H54 (cell line): Measurements from ENCODE around the gene PCDHGB4.
"Not testable (repeated sequence)": the region's sequence is repeated elsewhere in the genome, so short reads cannot be mapped to it uniquely, and the experiment has no call there.

ENCODE experiments used
- DNase-seq: peaks from one replicate; pipeline ENCODE4 v3.0.0; 2011; ENCODE audit warnings: low spot score, mixed read lengths; ENCODE audit not compliant: insufficient read length
- FAIRE-seq: peaks from 3 replicates; lab custom pipeline; 2011; peaks lifted over from hg19 to GRCh38; lab: Jason Lieb, UNC
- POLR2A ChIP-seq: IDR thresholded peaks from 2 replicates; pipeline ENCODE4 v1.6.1; 2011; ENCODE audit warnings: low read depth, mild to moderate bottlenecking, low read length

PCDHGB4 gene

DNA sequence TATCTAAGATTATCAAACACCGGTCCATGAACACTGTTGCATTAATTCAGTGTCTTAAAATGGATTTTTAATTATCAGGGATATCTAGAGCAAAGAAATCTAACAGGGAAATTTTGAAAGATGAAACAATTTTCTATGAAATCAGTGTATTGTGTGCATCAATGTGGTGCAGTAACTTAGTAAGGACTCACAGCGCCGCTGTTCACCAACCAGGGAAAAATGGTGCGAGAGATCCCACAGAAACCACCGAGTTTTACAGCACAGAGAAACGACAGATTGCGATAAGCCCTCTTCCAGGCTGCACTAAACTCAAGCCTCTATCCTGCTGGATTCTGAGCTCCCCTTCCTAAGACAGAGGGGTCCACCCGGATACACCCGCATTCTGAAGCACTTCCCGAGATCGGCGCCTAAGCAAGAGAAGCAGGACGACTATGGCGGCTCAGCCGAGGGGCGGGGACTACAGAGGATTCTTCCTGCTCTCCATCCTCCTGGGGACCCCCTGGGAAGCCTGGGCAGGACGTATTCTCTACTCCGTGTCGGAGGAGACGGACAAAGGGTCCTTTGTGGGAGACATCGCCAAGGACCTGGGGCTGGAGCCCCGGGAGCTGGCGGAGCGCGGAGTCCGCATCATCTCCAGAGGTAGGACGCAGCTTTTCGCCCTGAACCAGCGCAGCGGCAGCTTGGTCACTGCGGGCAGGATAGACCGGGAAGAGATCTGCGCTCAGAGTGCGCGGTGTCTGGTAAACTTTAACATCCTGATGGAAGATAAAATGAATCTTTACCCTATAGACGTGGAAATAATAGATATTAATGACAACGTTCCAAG, 4.8 kb upstream of the PCDHGB4 start, which contains the start of gene PCDHGA7:
Gene PCDHGA7, plus strand, starts transcription at position 274 of the 826 bp plus-strand sequence. Its CDS starts 158 bp downstream, at position 432.
- FAIRE-seq (no peak), DNase-seq (no peak)
- TF ChIP-seq POLR2A: no peak

DNA sequence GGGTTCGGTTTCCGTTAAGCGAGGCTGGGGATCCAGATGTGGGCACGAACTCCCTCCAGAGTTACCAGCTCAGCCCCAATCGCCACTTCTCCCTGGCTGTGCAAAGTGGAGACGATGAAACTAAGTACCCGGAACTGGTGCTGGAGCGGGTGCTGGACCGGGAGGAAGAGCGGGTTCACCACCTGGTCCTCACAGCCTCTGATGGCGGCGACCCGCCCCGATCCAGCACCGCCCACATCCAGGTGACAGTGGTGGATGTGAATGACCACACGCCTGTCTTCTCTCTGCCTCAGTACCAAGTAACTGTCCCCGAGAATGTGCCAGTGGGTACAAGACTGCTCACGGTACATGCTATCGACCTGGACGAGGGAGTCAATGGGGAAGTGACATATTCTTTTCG, 4.2 kb upstream of the PCDHGB4 start:
- FAIRE-seq (no peak), DNase-seq (no peak)
- no peak for TF ChIP-seq POLR2A

DNA sequence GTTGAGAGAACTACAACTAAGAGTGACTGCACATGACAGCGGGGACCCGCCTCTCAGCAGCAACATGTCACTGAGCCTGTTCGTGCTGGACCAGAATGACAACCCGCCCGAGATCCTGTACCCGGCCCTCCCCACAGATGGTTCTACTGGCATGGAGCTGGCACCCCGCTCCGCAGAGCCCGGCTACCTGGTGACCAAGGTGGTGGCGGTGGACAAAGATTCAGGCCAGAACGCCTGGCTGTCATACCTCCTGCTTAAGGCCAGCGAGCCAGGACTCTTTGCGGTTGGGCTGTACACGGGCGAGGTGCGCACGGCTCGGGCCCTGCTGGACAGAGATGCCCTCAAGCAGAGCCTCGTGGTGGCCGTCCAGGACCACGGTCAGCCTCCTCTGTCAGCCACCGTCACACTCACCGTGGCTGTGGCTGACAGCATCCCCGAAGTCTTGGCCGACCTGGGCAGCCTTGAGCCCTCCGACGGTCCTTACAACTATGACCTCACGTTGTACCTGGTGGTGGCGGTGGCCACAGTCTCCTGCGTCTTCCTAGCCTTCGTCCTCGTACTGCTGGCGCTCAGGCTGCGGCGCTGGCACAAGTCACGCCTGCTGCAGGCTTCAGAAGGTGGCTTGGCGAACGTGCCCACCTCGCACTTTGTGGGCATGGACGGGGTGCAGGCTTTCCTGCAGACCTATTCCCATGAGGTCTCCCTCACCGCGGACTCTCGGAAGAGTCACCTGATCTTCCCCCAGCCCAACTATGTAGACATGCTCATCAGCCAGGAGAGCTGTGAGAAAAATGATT, 2.8 kb upstream of the PCDHGB4 start:
- TF ChIP-seq POLR2A: no peak
- DNase-seq (no peak), FAIRE-seq (no peak)

DNA sequence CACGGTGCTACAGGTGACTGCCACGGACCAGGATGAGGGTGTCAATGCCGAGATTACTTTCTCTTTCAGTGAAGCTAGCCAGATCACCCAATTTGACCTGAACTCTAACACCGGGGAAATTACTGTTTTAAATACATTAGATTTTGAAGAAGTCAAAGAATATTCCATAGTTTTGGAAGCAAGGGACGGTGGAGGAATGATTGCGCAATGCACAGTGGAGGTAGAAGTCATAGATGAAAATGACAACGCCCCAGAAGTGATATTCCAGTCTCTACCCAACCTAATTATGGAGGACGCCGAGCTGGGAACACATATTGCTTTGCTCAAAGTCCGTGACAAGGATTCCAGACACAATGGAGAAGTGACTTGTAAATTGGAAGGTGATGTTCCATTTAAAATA, 1.2 kb downstream of the PCDHGB4 start:
- DNase-seq: no peak
- no peak for FAIRE-seq
- TF ChIP-seq POLR2A: no peak

DNA sequence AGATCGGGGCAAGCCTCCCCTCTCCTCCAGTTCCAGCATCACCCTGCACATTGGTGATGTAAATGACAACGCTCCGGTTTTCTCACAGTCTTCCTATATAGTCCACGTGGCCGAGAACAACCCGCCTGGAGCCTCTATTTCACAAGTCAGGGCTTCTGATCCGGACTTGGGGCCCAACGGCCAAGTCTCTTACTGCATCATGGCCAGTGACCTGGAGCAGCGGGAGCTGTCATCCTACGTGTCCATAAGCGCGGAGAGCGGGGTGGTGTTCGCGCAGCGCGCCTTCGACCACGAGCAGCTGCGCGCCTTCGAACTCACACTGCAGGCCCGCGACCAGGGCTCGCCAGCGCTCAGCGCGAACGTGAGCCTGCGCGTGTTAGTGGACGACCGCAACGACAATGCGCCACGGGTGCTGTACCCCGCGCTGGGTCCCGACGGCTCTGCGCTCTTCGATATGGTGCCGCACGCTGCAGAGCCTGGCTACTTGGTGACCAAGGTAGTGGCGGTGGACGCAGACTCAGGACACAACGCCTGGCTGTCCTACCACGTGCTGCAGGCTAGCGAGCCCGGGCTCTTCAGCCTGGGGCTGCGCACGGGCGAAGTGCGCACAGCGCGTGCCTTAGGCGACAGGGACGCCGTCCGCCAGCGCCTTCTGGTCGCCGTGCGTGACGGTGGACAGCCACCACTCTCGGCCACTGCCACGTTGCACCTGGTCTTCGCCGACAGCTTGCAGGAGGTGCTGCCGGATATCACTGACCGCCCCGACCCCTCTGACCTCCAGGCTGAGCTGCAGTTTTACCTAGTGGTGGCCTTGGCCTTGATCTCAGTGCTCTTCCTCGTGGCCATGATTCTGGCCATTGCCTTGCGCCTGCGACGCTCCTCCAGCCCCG, 1.9 kb downstream of the PCDHGB4 start:
- no peak for TF ChIP-seq POLR2A
- DNase-seq (no peak), FAIRE-seq (no peak)

DNA sequence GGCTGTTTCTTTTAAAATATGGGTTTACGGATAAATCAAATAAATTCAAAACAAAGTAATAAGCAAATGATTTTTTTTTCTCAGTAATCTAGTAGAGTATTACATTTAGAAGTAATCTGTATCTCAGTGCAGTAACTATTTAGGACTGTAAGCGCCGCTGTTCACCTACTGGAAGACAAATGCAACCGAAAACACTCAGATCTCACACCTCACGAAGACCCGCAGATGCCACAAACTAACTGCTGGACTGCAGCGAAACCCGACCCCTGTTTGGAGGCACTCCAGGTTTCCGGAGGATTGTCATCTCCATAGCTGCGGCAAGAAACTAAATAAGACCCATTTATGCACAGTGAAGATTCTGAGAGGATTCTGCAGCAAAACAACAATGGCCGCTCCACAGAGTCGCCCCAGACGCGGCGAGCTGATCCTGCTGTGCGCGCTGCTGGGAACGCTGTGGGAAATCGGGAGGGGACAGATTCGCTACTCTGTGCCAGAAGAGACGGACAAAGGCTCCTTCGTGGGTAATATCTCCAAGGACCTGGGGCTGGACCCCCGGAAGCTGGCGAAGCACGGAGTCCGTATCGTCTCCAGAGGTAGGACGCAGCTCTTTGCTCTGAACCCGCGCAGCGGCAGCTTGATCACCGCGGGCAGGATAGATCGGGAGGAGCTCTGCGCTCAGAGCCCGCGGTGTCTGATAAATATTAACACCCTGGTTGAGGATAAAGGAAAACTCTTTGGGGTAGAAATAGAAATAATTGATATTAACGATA, 5.1 kb downstream of the PCDHGB4 start, which contains the start of gene PCDHGA8:
Gene PCDHGA8, plus strand, starts transcription at position 205 of the 770 bp plus-strand sequence. Its CDS starts 181 bp downstream, at position 386.
- DNase-seq (no peak), FAIRE-seq (no peak)
- TF ChIP-seq POLR2A: no peak

DNA sequence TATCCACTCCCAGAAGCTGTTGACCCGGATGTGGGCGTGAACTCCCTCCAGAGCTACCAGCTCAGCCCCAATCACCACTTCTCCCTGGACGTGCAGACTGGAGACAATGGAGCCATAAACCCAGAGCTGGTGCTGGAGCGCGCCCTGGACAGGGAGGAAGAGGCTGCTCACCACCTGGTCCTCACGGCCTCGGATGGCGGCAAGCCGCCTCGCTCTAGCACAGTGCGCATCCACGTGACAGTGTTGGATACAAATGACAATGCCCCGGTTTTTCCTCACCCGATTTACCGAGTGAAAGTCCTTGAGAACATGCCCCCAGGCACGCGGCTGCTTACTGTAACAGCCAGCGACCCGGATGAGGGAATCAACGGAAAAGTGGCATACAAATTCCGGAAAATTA, 5.8 kb downstream of the PCDHGB4 start:
- no peak for TF ChIP-seq POLR2A
- DNase-seq: no peak
- FAIRE-seq: no peak

DNA sequence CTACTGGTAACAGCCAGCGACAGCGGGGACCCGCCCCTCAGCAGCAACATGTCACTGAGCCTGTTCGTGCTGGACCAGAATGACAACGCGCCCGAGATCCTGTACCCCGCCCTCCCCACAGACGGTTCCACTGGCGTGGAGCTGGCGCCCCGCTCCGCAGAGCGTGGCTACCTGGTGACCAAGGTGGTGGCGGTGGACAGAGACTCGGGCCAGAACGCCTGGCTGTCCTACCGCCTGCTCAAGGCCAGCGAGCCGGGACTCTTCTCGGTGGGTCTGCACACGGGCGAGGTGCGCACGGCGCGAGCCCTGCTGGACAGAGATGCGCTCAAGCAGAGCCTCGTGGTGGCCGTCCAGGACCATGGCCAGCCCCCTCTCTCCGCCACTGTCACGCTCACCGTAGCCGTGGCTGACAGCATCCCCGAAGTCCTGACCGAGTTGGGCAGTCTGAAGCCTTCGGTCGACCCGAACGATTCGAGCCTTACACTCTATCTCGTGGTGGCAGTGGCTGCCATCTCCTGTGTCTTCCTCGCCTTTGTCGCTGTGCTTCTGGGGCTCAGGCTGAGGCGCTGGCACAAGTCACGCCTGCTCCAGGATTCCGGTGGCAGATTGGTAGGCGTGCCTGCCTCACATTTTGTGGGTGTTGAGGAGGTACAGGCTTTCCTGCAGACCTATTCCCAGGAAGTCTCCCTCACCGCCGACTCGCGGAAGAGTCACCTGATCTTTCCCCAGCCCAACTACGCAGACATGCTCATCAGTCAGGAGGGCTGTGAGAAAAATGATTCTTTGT, 7.1 kb downstream of the PCDHGB4 start:
- not testable (repeated sequence) for FAIRE-seq, DNase-seq

DNA sequence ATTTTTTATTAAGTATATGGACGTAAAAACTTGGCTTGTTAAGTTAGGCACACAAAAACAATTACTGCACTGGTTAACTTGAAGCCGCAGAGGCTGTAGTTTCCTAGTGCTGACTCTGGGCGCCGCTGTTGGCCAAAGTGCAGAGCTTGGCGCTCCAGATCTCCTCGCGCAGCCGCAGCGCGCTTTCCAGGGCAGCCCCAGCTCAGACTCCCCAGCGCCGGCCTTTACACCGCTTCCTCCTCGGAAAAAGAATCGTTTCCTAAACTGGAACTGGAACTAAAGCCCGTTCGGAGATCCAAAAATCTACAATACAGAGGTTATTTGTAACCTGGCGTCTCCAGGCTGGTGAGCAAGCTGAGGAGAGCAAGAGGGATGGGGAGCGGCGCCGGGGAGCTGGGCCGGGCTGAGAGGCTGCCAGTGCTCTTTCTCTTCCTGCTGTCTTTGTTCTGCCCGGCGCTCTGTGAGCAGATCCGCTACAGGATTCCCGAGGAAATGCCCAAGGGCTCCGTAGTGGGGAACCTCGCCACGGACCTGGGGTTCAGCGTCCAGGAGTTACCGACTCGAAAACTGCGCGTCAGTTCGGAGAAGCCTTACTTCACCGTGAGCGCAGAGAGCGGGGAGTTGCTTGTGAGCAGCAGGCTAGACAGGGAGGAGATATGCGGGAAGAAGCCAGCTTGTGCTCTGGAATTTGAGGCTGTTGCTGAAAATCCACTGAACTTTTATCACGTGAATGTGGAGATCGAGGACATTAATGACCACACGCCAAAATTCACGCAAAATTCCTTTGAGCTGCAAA, 10.5 kb downstream of the PCDHGB4 start, which contains the start of gene PCDHGB5:
Gene PCDHGB5, plus strand, starts transcription at position 192 of the 796 bp plus-strand sequence. Its CDS starts 181 bp downstream, at position 373.
- not testable (repeated sequence) for FAIRE-seq, DNase-seq

DNA sequence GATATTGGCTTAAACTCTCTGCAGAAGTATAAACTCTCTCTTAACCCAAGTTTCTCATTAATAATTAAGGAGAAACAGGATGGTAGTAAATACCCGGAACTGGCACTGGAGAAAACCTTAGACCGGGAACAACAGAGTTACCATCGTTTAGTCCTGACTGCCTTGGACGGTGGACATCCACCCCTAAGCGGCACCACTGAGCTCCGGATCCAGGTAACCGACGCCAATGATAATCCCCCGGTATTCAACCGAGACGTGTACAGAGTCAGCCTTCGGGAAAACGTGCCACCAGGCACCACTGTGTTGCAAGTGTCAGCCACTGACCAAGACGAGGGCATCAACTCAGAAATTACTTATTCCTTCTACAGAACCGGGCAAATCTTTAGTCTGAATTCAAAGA, 11.1 kb downstream of the PCDHGB4 start:
- DNase-seq (no peak), FAIRE-seq (no peak)
- TF ChIP-seq POLR2A: no peak

DNA sequence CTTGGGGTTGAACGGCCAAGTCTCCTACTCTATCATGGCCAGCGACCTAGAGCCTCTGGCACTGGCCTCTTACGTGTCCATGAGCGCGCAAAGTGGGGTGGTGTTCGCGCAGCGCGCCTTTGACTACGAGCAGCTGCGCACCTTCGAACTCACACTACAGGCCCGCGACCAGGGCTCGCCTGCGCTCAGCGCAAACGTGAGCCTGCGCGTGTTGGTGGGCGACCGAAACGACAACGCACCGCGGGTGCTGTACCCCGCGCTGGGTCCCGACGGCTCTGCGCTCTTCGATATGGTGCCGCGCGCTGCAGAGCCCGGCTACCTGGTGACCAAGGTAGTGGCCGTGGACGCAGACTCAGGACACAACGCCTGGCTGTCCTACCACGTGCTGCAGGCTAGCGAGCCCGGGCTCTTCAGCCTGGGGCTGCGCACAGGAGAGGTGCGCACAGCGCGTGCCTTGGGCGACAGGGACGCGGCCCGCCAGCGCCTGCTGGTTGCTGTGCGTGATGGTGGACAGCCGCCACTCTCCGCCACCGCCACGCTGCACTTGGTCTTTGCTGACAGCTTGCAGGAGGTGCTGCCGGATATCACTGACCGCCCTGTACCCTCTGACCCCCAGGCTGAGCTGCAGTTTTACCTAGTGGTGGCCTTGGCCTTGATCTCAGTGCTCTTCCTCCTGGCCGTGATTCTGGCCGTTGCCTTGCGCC, 12.2 kb downstream of the PCDHGB4 start:
- FAIRE-seq (no peak), DNase-seq (no peak)
- TF ChIP-seq POLR2A: no peak
